Liver (tissue), 9 donors: ENCODE data around the gene DNTT. TPM values are rescaled to one million over a fixed set of nuclear protein-coding genes. Genes with fewer than 3 reads are reported as not detected.
"Not testable (repeated sequence)": the region's sequence is repeated elsewhere in the genome, so short reads cannot be mapped to it uniquely, and the experiment has no call there.

ENCODE experiments used
- DNase-seq: peaks from one replicate; pipeline ENCODE4 v3.0.0-alpha.2; 2017; ENCODE audit warnings: low spot score
- H3K27ac ChIP-seq, 2 donors: one replicate each; pipeline ENCODE4 v1.7.0; 2013; ENCODE audit warnings: inconsistent platforms in 2 of 2, low read length in 2 of 2, control low read depth in 1 of 2, low read depth in 1 of 2, mild to moderate bottlenecking in 1 of 2
- H3K27me3 ChIP-seq, 4 donors: one replicate each; pipeline versions ENCODE4 v1.6.1 to v1.7.0; 2013; ENCODE audit warnings: low read length in 3 of 4, inconsistent platforms in 1 of 4, mild to moderate bottlenecking in 1 of 4, moderate library complexity in 1 of 4; ENCODE audit not compliant: control insufficient read depth in 4 of 4, insufficient read depth in 4 of 4
- H3K36me3 ChIP-seq, 4 donors: one replicate each; pipeline versions ENCODE4 v1.6.1 to v1.7.0; 2013; ENCODE audit warnings: low read length in 3 of 4, mild to moderate bottlenecking in 3 of 4, low read depth in 1 of 4, moderate library complexity in 1 of 4; ENCODE audit not compliant: control insufficient read depth in 4 of 4, insufficient read depth in 3 of 4
- H3K4me1 ChIP-seq, 4 donors: one replicate each; pipeline versions ENCODE4 v1.6.1 to v1.7.0; 2013; ENCODE audit warnings: low read length in 3 of 4, mild to moderate bottlenecking in 3 of 4, moderate library complexity in 1 of 4; ENCODE audit not compliant: control insufficient read depth in 4 of 4, insufficient read depth in 4 of 4
- H3K4me3 ChIP-seq, 3 donors: one replicate each; pipeline versions ENCODE4 v1.6.1 to v1.7.0; 2013; ENCODE audit warnings: low read length in 3 of 3, control low read depth in 1 of 3, low read depth in 1 of 3, mild to moderate bottlenecking in 1 of 3
- H3K9ac ChIP-seq, 2 donors: one replicate each; pipeline ENCODE4 v1.7.0; 2013; ENCODE audit warnings: low read length in 2 of 2, mild to moderate bottlenecking in 2 of 2, moderate library complexity in 2 of 2, control low read depth in 1 of 2, low read depth in 1 of 2
- H3K9me3 ChIP-seq, 4 donors: one replicate each; pipeline versions ENCODE4 v1.6.1 to v1.7.0; 2013; ENCODE audit warnings: low read length in 3 of 4; ENCODE audit not compliant: control insufficient read depth in 4 of 4
- ATF3 ChIP-seq: IDR thresholded peaks from 2 replicates; pipeline ENCODE4 v1.6.1; 2016; ENCODE audit warnings: antibody characterized with exemption
- CTCF ChIP-seq: fragments of 150-350 bp; IDR thresholded peaks from 2 replicates; pipeline ENCODE4 v1.5.1; 2017; ENCODE audit warnings: improper control_type of control experiment, low read depth, low read length; ENCODE audit not compliant: missing input control
- EGR1 ChIP-seq, 2 donors: IDR thresholded peaks; 2 replicates each; pipeline ENCODE4 v1.6.1; 2016 to 2018; ENCODE audit warnings: antibody characterized with exemption in 2 of 2, low read depth in 2 of 2
- FOXA1 ChIP-seq: IDR thresholded peaks from 2 replicates; pipeline ENCODE4 v1.6.1; 2016; ENCODE audit warnings: antibody characterized with exemption
- GABPA ChIP-seq, 2 donors: IDR thresholded peaks in 1 of 2; conservative IDR thresholded peaks in 1 of 2; 2 replicates each; pipeline ENCODE4 v1.6.1; 2016; ENCODE audit warnings: antibody characterized with exemption in 2 of 2, mild to moderate bottlenecking in 1 of 2, moderate library complexity in 1 of 2
- HNF4A ChIP-seq, 2 donors: conservative IDR thresholded peaks; 2 replicates each; pipeline ENCODE4 v1.6.1; 2016; ENCODE audit warnings: antibody characterized with exemption in 2 of 2, mild to moderate bottlenecking in 2 of 2
- HNF4G ChIP-seq: IDR thresholded peaks from 2 replicates; pipeline ENCODE4 v1.6.1; 2016; ENCODE audit warnings: antibody characterized with exemption
- JUND ChIP-seq, 2 donors: IDR thresholded peaks; 2 replicates each; pipeline ENCODE4 v1.6.1; 2016; ENCODE audit warnings: antibody characterized with exemption in 2 of 2
- MAX ChIP-seq: IDR thresholded peaks from 2 replicates; pipeline ENCODE4 v1.6.1; 2016; ENCODE audit warnings: antibody characterized with exemption
- NR2F2 ChIP-seq: IDR thresholded peaks from 2 replicates; pipeline ENCODE4 v1.6.1; 2016; ENCODE audit warnings: antibody characterized with exemption
- REST ChIP-seq: IDR thresholded peaks from 2 replicates; pipeline ENCODE4 v1.6.1; 2016; ENCODE audit warnings: antibody characterized with exemption, mild to moderate bottlenecking
- SP1 ChIP-seq: IDR thresholded peaks from 2 replicates; pipeline ENCODE4 v1.6.1; 2018; ENCODE audit warnings: antibody characterized with exemption, mild to moderate bottlenecking
- TAF1 ChIP-seq: conservative IDR thresholded peaks from 2 replicates; pipeline ENCODE4 v1.6.1; 2016; ENCODE audit warnings: antibody characterized with exemption, mild to moderate bottlenecking
- YY1 ChIP-seq: IDR thresholded peaks from 2 replicates; pipeline ENCODE4 v1.6.1; 2016; ENCODE audit warnings: antibody characterized with exemption, mild to moderate bottlenecking
- ZBTB33 ChIP-seq: IDR thresholded peaks from 2 replicates; pipeline ENCODE4 v1.6.1; 2016; ENCODE audit warnings: antibody characterized with exemption
- WGBS: extraction: QIAGEN DNeasy Blood & Tissue Kit; methylation state at CpG from one replicate; pipeline ENCODE4 v1.1.7; 2013; 5-methylcytosine and 5-hydroxymethylcytosine counted together
- polyA plus RNA-seq, 2 donors: library from polyadenylated mRNA; stranded (reverse) in 1 of 2; unstranded in 1 of 2; fragments of 200-250 nt in 1 of 2; fragments of >200 nt in 1 of 2; fragmentation: Nextera tagmentation in 1 of 2; extraction: Ambion mirVana in 1 of 2; gene quantifications; one replicate each; pipeline versions ENCODE4 v1.2.1 to v1.2.3, GENCODE V29; 2013 to 2015
- total RNA-seq, 2 donors: library from RNA; depleted of rRNA; stranded (reverse); fragments of >200 nt; gene quantifications; one replicate each; pipeline ENCODE4 v1.2.3, GENCODE V29; 2014
- donor health status: healthy.
- donor health status: healthy.
- donor health status: healthy.
- donor health status: healthy.
- donor health status: healthy.

DNTT gene
- total and polyA plus RNA-seq, 4 donors = 0.70 TPM; not detected in 3

- Histone ChIP-seq H3K9ac (no peak overlapping the region), H3K4me3 (no peak overlapping the region), H3K9me3 (no peaks in the 10 kb centered on the region), H3K36me3 (no peaks in the 10 kb centered on the region), H3K4me1 (no peaks in the 10 kb centered on the region), H3K27ac (no peak overlapping the region), H3K27me3 (no peaks in the 10 kb centered on the region)
- WGBS = 72% methylated on average over 8 of the region's 8 CpGs
- DNase-seq = no peak
- TF ChIP-seq HNF4A (conservative IDR thresholded peaks at IDR 0.05) (no peak), TAF1 (no peak), HNF4G (no peak), EGR1 (IDR thresholded peaks at IDR 0.05; ENCODE audit: low read depth in 2 of 2) (no peak), FOXA1 (no peak), NR2F2 (no peak), ATF3 (no peak), GABPA (IDR thresholded peaks at IDR 0.05 in 1 of 2, conservative IDR thresholded peaks at IDR 0.05 in 1 of 2) (no peak), SP1 (no peak), YY1 (no peak)
These were observed 2.3 kb downstream of the DNTT start for GRCh38 chr10:96306516-96306915.

- H3K27ac ChIP-seq, H3K9me3 ChIP-seq, H3K4me3 ChIP-seq, DNase-seq, H3K9ac ChIP-seq, H3K4me1 ChIP-seq, H3K27me3 ChIP-seq, H3K36me3 ChIP-seq: not testable (repeated sequence)
- WGBS = 79% methylated on average over 4 of the region's 4 CpGs
These were observed 4.6 kb downstream of the DNTT start for GRCh38 chr10:96308854-96309253.

- Histone ChIP-seq H3K4me3 (no peak overlapping the region), H3K27me3 (no peaks in the 10 kb centered on the region), H3K36me3 (no peaks in the 10 kb centered on the region), H3K27ac (no peak overlapping the region), H3K9me3 (no peaks in the 10 kb centered on the region), H3K9ac (no peak overlapping the region), H3K4me1 (no peaks in the 10 kb centered on the region)
- DNase-seq = no peak
- 74% methylated on average over 3 of the region's 3 CpGs for WGBS
- TF ChIP-seq ATF3 (no peak), YY1 (no peak), TAF1 (no peak)
These were observed 5.5 kb downstream of the DNTT start for GRCh38 chr10:96309628-96310320.

- no peak overlapping the region for H3K27ac ChIP-seq
- H3K27me3 ChIP-seq = no peaks in the 10 kb centered on the region
- H3K4me1 ChIP-seq = no peaks in the 10 kb centered on the region
- H3K4me3 ChIP-seq = no peak overlapping the region
- WGBS = 18% methylated on average over 1 of the region's 1 CpG
- H3K9me3 ChIP-seq = no peaks in the 10 kb centered on the region
- DNase-seq = no peak
- no peaks in the 10 kb centered on the region for H3K36me3 ChIP-seq
- H3K9ac ChIP-seq = no peak overlapping the region
- TF ChIP-seq REST = no peak
- no peak for TF ChIP-seq FOXA1
- no peak for TF ChIP-seq GABPA (IDR thresholded peaks at IDR 0.05 in 1 of 2, conservative IDR thresholded peaks at IDR 0.05 in 1 of 2)
- TF ChIP-seq HNF4G = no peak
- no peak for TF ChIP-seq NR2F2
- TF ChIP-seq CTCF = no peak
- no peak for TF ChIP-seq TAF1
- no peak for TF ChIP-seq SP1
- no peak for TF ChIP-seq MAX
- no peak for TF ChIP-seq JUND (IDR thresholded peaks at IDR 0.05)
- TF ChIP-seq ZBTB33 = no peak
These were observed 6.1 kb downstream of the DNTT start for GRCh38 chr10:96310321-96310669.
